NT2/D1 (cell line): Measurements from ENCODE around the gene ZNF8.

ENCODE experiments used
- DNase-seq: peaks from one replicate; pipeline ENCODE4 v3.0.0-alpha.2; 2011; ENCODE audit warnings: low read depth, low spot score
- H3K27me3 ChIP-seq: 2 replicates; pipeline ENCODE4 v1.6.0; 2011; ENCODE audit warnings: mild to moderate bottlenecking; ENCODE audit not compliant: insufficient read length, insufficient read depth
- H3K36me3 ChIP-seq: 2 replicates; pipeline ENCODE4 v1.6.1; 2011; ENCODE audit warnings: mild to moderate bottlenecking, low read length, mixed read lengths; ENCODE audit not compliant: insufficient read depth, insufficient read length
- H3K4me1 ChIP-seq: 2 replicates; pipeline ENCODE4 v1.5.1; 2011; ENCODE audit not compliant: insufficient read depth, insufficient read length
- H3K4me3 ChIP-seq: 2 replicates; pipeline ENCODE4 v1.5.1; 2011; ENCODE audit warnings: low read depth; ENCODE audit not compliant: insufficient read length
- H3K9ac ChIP-seq: 2 replicates; pipeline ENCODE4 v1.6.0; 2011; ENCODE audit warnings: low read depth; ENCODE audit not compliant: insufficient read length
- H3K9me3 ChIP-seq: 2 replicates; pipeline ENCODE4 v1.5.1; 2011; ENCODE audit warnings: mild to moderate bottlenecking, low read length; ENCODE audit not compliant: insufficient read depth
- SUZ12 ChIP-seq: IDR thresholded peaks from 2 replicates; pipeline ENCODE4 v1.6.1; 2011; ENCODE audit not compliant: insufficient read length, insufficient read depth; ENCODE audit errors: extremely low read depth
- YY1 ChIP-seq: IDR thresholded peaks from 2 replicates; pipeline ENCODE4 v1.6.1; 2011; ENCODE audit not compliant: insufficient read length, insufficient read depth
- ZNF274 ChIP-seq: IDR thresholded peaks from 2 replicates; pipeline ENCODE4 v1.6.1; 2011; ENCODE audit warnings: mild to moderate bottlenecking, low read depth, low read length

Gene ZNF8

DNA sequence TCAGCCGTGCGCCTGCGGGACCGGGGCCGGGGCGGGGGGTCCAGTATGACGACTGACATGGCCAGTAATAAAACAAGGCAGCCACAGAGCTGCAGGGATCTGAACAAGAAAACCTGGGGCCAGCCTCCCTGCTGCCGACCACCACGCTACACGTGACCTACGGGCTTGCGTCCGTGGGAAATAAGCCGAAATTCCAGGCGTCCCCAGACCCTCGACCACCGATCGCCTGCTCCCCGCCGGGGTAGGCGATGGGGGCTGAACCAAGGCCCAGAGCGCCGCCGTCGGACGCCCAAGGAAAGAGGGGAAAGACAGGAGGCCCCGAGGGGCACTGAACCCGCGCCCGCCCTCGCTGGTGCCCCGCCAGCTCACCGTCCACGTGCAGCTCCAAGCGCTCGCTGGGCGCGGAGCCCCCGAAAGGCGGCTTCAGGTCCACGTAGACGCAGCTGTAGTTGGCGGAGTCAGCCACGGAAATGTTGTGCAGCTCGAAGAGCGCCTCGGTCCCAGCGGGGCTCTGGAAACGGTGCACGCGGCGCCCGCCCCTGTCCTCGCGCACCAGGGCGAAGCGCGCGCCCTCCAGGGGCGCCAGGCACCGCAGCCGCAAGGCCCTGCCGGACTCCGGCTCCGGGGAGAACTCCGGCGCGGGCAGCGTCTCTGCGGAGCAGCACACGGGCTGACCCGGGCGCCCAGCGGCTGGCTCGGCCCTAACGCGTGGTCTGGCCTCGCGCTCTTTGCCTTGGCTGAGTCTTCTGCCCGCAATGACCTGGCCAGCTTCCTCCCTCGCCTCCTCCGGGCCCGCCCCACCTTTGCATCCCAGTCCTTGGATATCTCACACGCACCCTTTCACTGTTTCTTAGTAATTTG is 71.5 kb downstream of the ZNF8 start:
- peaks cover 17% of the 10 kb centered on the region for H3K36me3 ChIP-seq
- no peak overlapping the region for H3K4me3 ChIP-seq
- H3K9me3 ChIP-seq: no peaks in the 10 kb centered on the region
- no peak for DNase-seq
- H3K4me1 ChIP-seq: peaks cover 4% of the 10 kb centered on the region
- H3K9ac ChIP-seq: no peak overlapping the region
- TF ChIP-seq YY1: no peak
- no peak for TF ChIP-seq SUZ12
- TF ChIP-seq ZNF274: no peak
- peaks cover 15% of the 10 kb centered on the region for H3K27me3 ChIP-seq

DNA sequence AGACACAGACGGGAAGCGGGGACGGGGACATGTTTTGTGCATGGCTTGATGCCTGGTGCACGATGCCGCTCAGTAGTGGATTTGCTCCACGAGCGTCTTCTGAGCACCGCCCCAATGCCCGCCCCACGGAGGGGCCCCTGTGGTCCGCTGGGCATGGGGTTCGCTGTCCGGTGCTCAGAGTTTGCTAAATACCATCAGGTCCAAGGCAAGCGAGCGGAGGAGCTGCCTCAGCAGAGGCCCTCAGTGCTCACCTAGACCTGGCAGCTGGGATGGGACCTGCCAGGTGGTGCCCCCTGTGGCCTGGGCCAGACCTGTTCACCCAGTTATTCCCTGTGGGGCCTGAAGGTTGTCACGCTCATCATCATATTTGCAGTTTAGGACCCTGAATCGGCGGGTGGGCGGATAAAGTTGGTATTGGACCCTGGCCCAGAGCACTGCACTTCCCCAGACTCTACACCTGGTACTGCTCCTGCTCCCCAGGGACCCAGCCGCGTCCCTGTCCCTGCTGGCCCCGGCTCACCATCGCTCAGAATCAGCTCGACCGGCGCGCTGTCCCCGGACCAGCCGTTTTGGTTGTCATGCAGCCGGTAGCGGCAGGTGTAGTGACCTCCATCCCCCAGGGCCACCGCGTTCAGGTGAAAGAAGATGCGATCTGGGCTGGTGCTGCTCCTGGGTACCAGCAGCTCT is 72.3 kb downstream of the ZNF8 start:
- no peak for DNase-seq
- H3K9me3 ChIP-seq: no peaks in the 10 kb centered on the region
- TF ChIP-seq SUZ12: no peak
- no peak for TF ChIP-seq YY1
- TF ChIP-seq ZNF274: no peak
- H3K36me3 ChIP-seq: peaks cover 25% of the 10 kb centered on the region
- no peak overlapping the region for H3K4me3 ChIP-seq
- peaks cover 10% of the 10 kb centered on the region for H3K27me3 ChIP-seq
- no peak overlapping the region for H3K9ac ChIP-seq
- peaks cover 3% of the 10 kb centered on the region for H3K4me1 ChIP-seq

DNA sequence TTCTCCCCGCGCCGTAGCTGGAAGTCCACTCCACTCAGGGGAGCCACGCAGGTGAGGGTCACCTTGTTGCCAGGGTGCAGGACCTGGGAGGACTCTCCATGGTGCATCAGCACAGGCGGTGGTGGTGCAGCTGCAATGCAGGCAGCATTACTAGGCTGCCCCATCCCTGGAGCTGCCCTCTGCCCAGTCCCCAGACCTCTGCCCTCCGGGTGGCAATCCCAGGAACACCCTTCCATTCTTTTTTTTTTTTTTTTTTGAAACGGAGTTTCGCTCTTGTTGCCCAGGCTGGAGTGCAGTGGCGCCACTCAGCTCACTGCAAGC is 72.8 kb downstream of the ZNF8 start:
- no peak for TF ChIP-seq ZNF274
- TF ChIP-seq YY1: no peak
- no peak for TF ChIP-seq SUZ12

GRCh38 chr19:58351990-58352755 is 73.4 kb downstream of the ZNF8 start:
- no peak for DNase-seq
- TF ChIP-seq YY1 (no peak), ZNF274 (no peak), SUZ12 (no peak)
- Histone ChIP-seq H3K36me3 (peaks cover 25% of the 10 kb centered on the region), H3K27me3 (peaks cover 2% of the 10 kb centered on the region), H3K4me1 (peaks cover 3% of the 10 kb centered on the region), H3K4me3 (no peak overlapping the region), H3K9me3 (no peaks in the 10 kb centered on the region), H3K9ac (no peak overlapping the region)

More for the DNA sequence above, 72.8 kb downstream of the ZNF8 start:
- H3K27me3 ChIP-seq: peaks cover 8% of the 10 kb centered on the region
- peaks cover 3% of the 10 kb centered on the region for H3K4me1 ChIP-seq
- no peak overlapping the region for H3K9ac ChIP-seq
- H3K9me3 ChIP-seq: no peaks in the 10 kb centered on the region
- no peak for DNase-seq
- H3K4me3 ChIP-seq: no peak overlapping the region
- H3K36me3 ChIP-seq: peaks cover 25% of the 10 kb centered on the region
